Fibroblast of lung (primary cell): ENCODE measurements around the gene TAF6L.

ENCODE experiments used
- EZH2 ChIP-seq: IDR thresholded peaks from 2 replicates; pipeline ENCODE4 v1.5.1; 2012; ENCODE audit warnings: low read length, control low read depth, mild to moderate bottlenecking; ENCODE audit errors: missing control alignments
- TF ChIP-seq, protein P1 (sequence below), 2 donors: IDR thresholded peaks in 1 of 2; conservative IDR thresholded peaks in 1 of 2; 1 replicate in 1 of 2; 2 replicates in 1 of 2; pipeline ENCODE4 v1.5.1; 2011 to 2012; ENCODE audit warnings: low read length in 2 of 2, control low read depth in 1 of 2, inconsistent platforms in 1 of 2, low read depth in 1 of 2, mild to moderate bottlenecking in 1 of 2

DNA sequence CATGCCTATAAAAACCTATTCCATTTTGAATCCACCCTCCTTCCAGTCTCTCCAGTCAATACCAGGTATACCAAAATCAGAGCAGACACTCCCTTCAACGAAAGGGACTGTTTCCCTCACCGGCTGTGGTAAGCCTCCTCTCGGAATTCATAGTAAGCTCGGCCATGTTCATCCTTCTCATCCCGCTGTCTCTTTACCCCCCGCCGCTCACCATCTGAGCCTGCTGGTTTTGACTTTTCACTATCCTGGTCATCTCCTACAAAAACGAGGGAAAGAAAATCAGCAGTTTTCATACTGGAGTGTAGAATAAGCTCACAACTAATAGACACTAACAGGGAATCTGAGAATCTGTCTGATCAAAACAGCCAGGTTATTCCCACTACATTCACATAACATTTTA, 47.0 kb upstream of the TAF6L start:
- TF ChIP-seq, protein P1, sequence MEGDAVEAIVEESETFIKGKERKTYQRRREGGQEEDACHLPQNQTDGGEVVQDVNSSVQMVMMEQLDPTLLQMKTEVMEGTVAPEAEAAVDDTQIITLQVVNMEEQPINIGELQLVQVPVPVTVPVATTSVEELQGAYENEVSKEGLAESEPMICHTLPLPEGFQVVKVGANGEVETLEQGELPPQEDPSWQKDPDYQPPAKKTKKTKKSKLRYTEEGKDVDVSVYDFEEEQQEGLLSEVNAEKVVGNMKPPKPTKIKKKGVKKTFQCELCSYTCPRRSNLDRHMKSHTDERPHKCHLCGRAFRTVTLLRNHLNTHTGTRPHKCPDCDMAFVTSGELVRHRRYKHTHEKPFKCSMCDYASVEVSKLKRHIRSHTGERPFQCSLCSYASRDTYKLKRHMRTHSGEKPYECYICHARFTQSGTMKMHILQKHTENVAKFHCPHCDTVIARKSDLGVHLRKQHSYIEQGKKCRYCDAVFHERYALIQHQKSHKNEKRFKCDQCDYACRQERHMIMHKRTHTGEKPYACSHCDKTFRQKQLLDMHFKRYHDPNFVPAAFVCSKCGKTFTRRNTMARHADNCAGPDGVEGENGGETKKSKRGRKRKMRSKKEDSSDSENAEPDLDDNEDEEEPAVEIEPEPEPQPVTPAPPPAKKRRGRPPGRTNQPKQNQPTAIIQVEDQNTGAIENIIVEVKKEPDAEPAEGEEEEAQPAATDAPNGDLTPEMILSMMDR (conservative IDR thresholded peaks at IDR 0.05 in 1 of 2, IDR thresholded peaks at IDR 0.05 in 1 of 2; ENCODE audit: low read depth in 1 of 2, low read length in 2 of 2), result no peak
- no peak for TF ChIP-seq EZH2
